Ovary (tissue), 9 donors: ENCODE measurements around the gene IFITM2. TPM values are rescaled to one million over a fixed set of nuclear protein-coding genes. Genes with fewer than 3 reads are reported as not detected.

Source experiments
- DNase-seq, 5 donors: peaks; one replicate each; pipeline ENCODE4 v3.0.0-alpha.2; 2019 to 2020
- H3K27ac ChIP-seq, 2 donors: fragments of 200-600 bp; one replicate each; pipeline versions ENCODE4 v1.5.1 to v1.8.0; 2019 to 2022
- H3K27me3 ChIP-seq: fragments of 200-600 bp; one replicate; pipeline ENCODE4 v1.8.0; 2022
- H3K36me3 ChIP-seq: fragments of 200-600 bp; sonication (generic); one replicate; pipeline ENCODE4 v1.5.1; 2019
- H3K4me1 ChIP-seq: one replicate; pipeline ENCODE4 v1.8.1; 2013; ENCODE audit warnings: mild to moderate bottlenecking, moderate library complexity; ENCODE audit not compliant: insufficient read depth
- H3K4me3 ChIP-seq: fragments of 200-600 bp; sonication (generic); one replicate; pipeline ENCODE4 v1.5.1; 2017
- H3K9me3 ChIP-seq, 2 donors: fragments of 200-600 bp in 1 of 2; sonication (generic) in 1 of 2; one replicate each; pipeline versions ENCODE4 v1.5.1 to v1.8.1; 2013 to 2019; ENCODE audit warnings: mild to moderate bottlenecking in 1 of 2, moderate library complexity in 1 of 2
- EP300 ChIP-seq: sonication (generic); formaldehyde crosslinking; IDR thresholded peaks from one replicate; pipeline ENCODE4 v1.6.1; 2017; ENCODE audit warnings: antibody characterized with exemption
- POLR2A ChIP-seq: fragments of 450-650 bp; IDR thresholded peaks from one replicate; pipeline ENCODE4 v1.6.1; 2017; ENCODE audit warnings: antibody characterized with exemption, mild to moderate bottlenecking, moderate library complexity
- WGBS, 3 donors: extraction: QIAGEN DNeasy Blood & Tissue Kit in 1 of 3; methylation state at CpG; one replicate each; pipeline versions ENCODE4 v1.1.5 to v1.1.7; 2013 to 2017; 5-methylcytosine and 5-hydroxymethylcytosine counted together
- intact Hi-C, 4 donors: fragments of 100-400 bp; cut with DNase I; formaldehyde crosslinking; loops; one replicate each; pipeline versions ENCODE4 v1.11.0 to v1.15.1; 2022 to 2023
- polyA plus RNA-seq, 2 donors: library from polyadenylated mRNA; stranded (reverse); fragments of 200-250 nt in 1 of 2; fragments of 350-450 nt in 1 of 2; fragmentation: Illumina TruSeq in 1 of 2; extraction: RNeasy Lipid Tissue Mini Kit (QIAGEN cat#74804) in 1 of 2; gene quantifications; one replicate each; pipeline ENCODE4 v1.2.3, GENCODE V29; 2013 to 2014
- total RNA-seq, 7 donors: library from RNA; depleted of rRNA in 2 of 7; stranded (reverse); fragments of >200 nt in 2 of 7; fragmentation: NEBNext Ultra II Directional in 3 of 7; extraction: Animal tissue kit (Norgen Biotek cat#: 25700) in 3 of 7; gene quantifications; one replicate each; pipeline versions ENCODE4 v1.1.0 to v1.2.4, GENCODE V29; 2016 to 2023
- TF ChIP-seq, protein P1 (sequence below), 3 donors: fragments of 450-650 bp in 2 of 3; fragments of 200-600 bp in 1 of 3; IDR thresholded peaks; one replicate each; pipeline versions ENCODE4 v1.5.1 to v1.8.0; 2016 to 2022; ENCODE audit warnings: antibody characterized with exemption in 3 of 3, mild to moderate bottlenecking in 1 of 3
- donor health status: DM: no; HTN: no; CAD: no; lungs with moderate emphysema.
- donor health status: DM: no; HTN: no; CAD: no.
- donor health status: Bipolar disorder and iron deficiency.
- donor health status: DM: yes; HTN: yes; CAD: no.
- donor health status: DM: no; HTN: no; CAD: no.
- donor health status: DM: yes; HTN: yes; CAD: no.

IFITM2 gene
- total and polyA plus RNA-seq, 9 donors = 207 to 1,149 (median 546) TPM

DNA sequence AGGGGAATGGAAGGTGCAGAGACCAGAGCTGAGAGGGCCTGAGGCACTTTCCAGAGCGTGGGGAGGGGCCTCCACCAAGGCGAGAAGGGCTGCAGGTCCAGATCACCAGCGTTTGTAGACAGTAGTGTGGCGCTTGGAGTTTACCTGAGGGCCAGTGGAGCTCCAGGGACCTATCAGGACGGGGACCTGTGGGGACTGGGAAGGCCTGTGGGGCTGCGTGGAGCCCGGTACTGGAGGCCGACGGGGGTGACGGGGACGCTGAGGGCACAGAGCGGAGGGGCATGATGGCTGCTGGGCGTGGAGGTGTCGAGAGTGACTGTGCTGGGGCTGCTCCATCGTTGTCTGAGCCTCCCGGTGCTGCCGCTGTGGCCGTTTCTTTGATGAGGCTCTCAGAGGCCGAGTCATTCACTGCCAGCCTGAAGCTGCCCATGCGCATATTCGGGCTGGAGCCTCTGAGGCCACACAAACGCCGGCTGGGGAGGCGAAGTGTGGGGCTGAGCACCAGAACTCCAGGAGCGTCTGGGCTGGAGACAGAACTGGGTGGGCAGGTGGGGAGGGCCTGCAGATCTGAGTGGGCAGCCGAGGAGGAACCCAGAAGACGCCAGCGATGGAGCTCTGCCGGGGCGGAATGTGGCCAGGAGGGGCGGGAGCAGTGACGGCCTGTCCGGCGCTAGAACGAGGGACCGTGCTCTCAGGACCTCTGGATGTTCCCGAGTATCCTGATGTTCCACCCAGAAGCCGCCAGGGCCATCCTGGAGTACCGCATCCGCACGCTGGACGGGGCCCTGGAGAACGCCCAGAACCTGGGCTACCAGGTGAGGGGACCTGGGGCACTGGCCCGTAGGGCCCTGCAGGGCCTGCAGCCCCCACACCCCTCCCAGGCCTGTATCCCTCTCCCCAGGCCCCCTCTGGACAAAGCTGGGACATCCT lies 16.1 kb upstream of the IFITM2 start:
- intact Hi-C loops = loop anchor here in 2 of 4 donors (5.0 kb wide), 2 partner anchors 76 to 86 kb away; partner anchors contain the start of gene B4GALNT4 (in 1 of the 2)
- TF ChIP-seq, protein P1, sequence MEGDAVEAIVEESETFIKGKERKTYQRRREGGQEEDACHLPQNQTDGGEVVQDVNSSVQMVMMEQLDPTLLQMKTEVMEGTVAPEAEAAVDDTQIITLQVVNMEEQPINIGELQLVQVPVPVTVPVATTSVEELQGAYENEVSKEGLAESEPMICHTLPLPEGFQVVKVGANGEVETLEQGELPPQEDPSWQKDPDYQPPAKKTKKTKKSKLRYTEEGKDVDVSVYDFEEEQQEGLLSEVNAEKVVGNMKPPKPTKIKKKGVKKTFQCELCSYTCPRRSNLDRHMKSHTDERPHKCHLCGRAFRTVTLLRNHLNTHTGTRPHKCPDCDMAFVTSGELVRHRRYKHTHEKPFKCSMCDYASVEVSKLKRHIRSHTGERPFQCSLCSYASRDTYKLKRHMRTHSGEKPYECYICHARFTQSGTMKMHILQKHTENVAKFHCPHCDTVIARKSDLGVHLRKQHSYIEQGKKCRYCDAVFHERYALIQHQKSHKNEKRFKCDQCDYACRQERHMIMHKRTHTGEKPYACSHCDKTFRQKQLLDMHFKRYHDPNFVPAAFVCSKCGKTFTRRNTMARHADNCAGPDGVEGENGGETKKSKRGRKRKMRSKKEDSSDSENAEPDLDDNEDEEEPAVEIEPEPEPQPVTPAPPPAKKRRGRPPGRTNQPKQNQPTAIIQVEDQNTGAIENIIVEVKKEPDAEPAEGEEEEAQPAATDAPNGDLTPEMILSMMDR (IDR thresholded peaks at IDR 0.05) = no peak
- TF ChIP-seq EP300 = no peak
- no peak for TF ChIP-seq POLR2A
- Histone ChIP-seq H3K4me3 (no peak overlapping the region), H3K27ac (no peak overlapping the region), H3K4me1 (no peaks in the 10 kb centered on the region), H3K27me3 (no peaks in the 10 kb centered on the region), H3K36me3 (no peaks in the 10 kb centered on the region), H3K9me3 (no peaks in the 10 kb centered on the region)
- WGBS, 3 donors = 86 to 89% (median 87%) methylated on average over 43 to 44 of the region's 44 CpGs
- DNase-seq = peak in 3 of 5 donors; percentile 9 to 37 (median 17)

DNA sequence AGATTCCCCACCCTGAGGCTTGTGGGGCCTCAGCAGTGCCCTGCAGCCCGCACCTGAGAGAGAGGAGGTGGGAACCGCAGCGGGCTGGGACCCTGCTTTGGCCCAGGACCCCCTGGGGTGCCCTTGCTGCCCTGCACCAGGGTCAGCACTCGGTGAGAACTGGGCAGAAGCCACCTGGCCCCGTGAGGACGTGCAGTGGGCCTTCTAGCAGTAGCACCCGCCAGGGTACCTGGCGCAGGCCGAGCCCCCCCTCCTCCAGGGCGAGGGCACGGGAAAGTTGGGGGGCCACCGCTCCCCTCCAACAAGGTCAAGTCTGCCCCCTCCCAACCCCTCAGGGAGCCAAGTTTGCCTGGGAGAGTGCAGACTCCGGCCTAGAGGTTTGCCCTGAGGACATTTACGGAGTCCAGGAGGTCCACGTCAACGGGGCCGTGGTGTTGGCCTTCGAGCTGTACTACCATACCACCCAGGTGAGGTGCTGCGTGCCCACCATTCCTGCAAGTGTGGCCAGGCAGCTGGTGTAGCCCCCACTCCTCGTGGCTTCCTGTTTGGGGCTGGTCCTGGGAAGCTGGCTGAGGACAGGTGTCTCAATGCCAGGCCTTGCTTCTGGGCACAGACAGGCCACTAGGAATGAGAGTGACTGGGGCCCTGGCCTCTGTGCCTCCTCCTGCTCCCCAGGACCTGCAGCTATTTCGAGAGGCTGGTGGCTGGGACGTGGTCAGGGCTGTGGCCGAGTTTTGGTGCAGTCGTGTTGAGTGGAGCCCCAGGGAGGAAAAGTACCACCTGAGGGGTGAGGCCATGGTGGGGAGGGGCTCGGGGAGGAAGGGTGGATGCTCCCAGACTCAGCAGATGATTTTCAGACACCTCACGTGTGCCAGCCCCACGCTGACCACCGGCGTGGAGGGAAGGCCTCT lies 15.2 kb upstream of the IFITM2 start:
- 88 to 91% (median 89%) methylated on average over 22 to 29 of the region's 29 CpGs for WGBS, 3 donors
- no peak overlapping the region for H3K4me3 ChIP-seq
- DNase-seq = peak in 2 of 5 donors; percentile 21 to 35
- TF ChIP-seq EP300 = no peak
- TF ChIP-seq POLR2A = no peak
- TF ChIP-seq, protein P1 (IDR thresholded peaks at IDR 0.05) = no peak
- intact Hi-C loops = loop anchor here in 2 of 4 donors (5.0 kb wide), 2 partner anchors 75 to 85 kb away; partner anchors contain the start of gene B4GALNT4 (in 1 of the 2)
- no peaks in the 10 kb centered on the region for H3K27me3 ChIP-seq
- no peaks in the 10 kb centered on the region for H3K36me3 ChIP-seq
- H3K27ac ChIP-seq = no peak overlapping the region
- no peaks in the 10 kb centered on the region for H3K9me3 ChIP-seq
- no peaks in the 10 kb centered on the region for H3K4me1 ChIP-seq

DNA sequence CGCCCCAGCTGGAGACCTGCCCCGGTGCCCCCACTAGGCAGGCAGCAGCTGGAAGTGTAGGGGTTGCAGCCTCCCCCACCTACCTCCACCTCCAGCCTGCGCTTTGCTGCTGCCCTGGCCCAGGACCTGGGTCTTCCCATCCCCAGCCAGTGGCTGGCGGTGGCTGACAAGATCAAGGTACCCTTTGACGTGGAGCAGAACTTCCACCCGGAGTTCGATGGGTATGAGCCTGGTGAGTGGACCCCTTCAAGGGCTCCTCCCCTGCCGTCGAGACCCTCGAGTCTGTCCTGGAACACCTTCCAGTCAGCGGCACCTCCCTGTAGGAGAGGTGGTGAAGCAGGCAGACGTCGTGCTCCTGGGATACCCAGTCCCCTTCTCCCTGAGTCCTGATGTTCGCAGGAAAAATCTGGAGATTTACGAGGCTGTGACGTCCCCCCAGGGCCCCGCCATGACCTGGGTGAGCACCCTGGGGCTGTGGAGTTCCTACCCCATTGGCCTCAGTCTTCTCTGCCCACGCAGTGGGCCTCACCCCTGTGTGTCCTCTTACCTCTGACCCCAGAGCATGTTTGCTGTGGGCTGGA lies 14.3 kb upstream of the IFITM2 start:
- intact Hi-C loops = loop anchor here in 2 of 4 donors (5.0 kb wide), 2 partner anchors 74 to 84 kb away; partner anchors contain the start of gene B4GALNT4 (in 1 of the 2)
- no peaks in the 10 kb centered on the region for H3K9me3 ChIP-seq
- no peaks in the 10 kb centered on the region for H3K27me3 ChIP-seq
- TF ChIP-seq POLR2A (no peak), EP300 (no peak)
- TF ChIP-seq, protein P1 (IDR thresholded peaks at IDR 0.05) = no peak
- H3K27ac ChIP-seq = no peak overlapping the region
- peak in 2 of 5 donors; percentile 13 to 32 for DNase-seq
- H3K4me3 ChIP-seq = no peak overlapping the region
- WGBS, 3 donors = 77 to 83% (median 81%) methylated on average over 16 to 18 of the region's 18 CpGs
- H3K4me1 ChIP-seq = no peaks in the 10 kb centered on the region
- H3K36me3 ChIP-seq = no peaks in the 10 kb centered on the region
